Activated T-cell treated with anti-CD3 and anti-CD28 coated beads for 1 hour (primary cell): ENCODE results near the gene IDH2.

Experiments
- DNase-seq: peaks from one replicate; pipeline ENCODE4 v3.0.0-alpha.2; 2020; ENCODE audit warnings: low read depth

Gene IDH2

GRCh38 chr15:90043530-90044010 is 58.7 kb downstream of the IDH2 start:
- no peak for DNase-seq

DNA sequence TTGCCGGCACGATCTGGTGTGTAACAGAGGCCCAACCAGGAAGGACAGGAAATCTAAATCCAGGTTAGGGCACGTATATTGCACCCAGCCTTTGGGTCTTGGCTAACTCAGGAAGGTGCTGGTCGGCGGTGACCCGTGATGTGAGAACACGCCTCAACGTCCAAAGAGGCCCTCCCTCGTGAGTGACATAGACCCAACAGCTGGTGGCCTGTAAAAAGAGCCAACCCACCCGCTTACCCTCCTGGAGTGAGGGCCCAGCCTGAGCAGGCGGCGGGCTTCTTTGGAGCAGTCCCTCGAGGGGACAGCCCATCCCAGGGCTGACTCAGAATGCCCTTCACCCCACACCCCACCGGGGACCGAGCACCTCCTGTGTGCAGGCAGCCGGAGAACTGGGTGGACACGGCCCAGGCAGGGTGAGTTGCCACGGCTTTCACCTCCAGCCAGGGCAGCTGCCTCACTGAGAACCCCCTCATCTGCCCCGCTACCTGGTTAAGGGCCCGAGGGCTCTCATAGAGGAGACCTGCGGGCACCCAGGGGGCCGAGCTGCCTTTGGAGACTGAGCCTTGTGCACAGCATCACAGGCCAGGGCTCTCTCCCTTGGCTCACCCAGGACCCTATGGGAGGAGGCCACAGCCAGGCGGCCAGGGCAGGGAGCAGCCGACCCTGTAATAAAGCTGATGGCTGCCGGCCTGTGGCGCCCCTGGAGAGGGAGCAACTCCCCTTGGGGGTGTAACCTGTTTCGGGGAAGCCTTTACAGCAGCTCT is 59.3 kb downstream of the IDH2 start:
- no peak for DNase-seq

- DNase-seq, result no peak
Observed at GRCh38 chr15:90042356-90042755, 59.9 kb downstream of the IDH2 start.

GRCh38 chr15:90040618-90041017 is 61.6 kb downstream of the IDH2 start:
- no peak for DNase-seq

DNA sequence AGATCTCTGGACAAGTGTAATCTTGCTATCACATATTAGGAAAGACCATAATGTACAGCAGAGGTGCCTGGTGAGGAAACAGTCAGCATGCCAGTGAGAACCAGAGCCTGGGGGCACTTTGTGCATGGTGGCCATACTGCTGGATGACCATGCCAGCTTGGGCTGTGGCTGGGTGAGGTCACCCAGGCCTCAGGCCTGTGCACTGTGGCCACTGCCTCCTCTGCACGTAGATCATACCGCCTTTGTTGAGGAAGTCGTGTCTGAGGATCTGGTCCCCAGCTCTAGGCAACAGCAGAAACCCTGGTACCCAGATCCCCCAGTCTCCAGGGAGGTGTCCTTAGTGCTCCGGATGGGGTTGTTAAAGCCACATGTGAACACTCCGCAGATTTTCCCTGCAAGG is 62.3 kb downstream of the IDH2 start:
- DNase-seq, result no peak

DNA sequence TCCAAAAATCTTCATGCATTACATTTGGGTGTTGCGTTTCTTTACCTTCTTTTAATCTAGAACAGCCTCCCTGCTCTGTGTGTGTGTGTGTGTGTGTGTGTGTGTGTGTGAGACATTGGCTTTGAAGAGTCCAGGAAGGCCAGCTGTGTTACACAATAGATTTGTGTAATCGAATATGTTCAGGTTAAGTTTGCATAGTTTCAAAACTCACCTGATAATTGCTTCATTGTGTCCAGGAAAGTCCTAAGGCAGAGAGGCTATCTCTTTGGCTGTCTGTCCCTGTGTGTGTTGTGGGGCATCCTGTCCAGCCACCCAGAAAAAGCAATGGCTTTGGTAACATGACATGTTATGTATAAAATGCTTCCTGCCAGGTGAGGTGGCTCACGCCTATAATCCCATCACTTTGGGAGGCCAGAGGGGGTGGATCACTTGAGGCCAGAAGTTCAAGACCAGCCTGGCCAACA is 63.6 kb downstream of the IDH2 start:
- no peak for DNase-seq

- DNase-seq, result no peak
Observed at GRCh38 chr15:90037961-90038631, 64.2 kb downstream of the IDH2 start.

- no peak for DNase-seq
Observed at GRCh38 chr15:90037511-90037860, 64.8 kb downstream of the IDH2 start.

- no peak for DNase-seq
Observed at GRCh38 chr15:90036806-90037510, 65.3 kb downstream of the IDH2 start.

DNA sequence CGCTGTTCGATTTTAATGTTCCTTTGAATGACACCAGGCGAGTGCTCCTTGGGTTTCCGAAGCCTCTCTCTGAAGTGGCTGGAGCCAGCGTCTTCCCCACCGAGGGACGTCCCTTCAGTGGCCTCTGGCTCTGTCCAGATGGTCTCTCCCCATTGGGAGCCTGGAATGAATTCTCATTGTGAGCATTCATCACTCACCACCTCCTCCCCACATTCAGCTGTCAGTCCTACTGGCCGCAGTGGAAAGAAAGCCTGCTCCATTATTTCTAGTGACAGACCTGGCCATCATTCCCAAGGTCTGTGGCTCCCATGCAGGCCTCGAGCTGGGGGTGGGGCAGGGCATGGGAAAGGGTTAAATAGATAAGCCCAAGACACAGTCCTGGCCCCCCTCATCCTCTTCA is 65.9 kb downstream of the IDH2 start:
- DNase-seq, result no peak

- no peak for DNase-seq
Observed at GRCh38 chr15:90035840-90036230, 66.4 kb downstream of the IDH2 start.

GRCh38 chr15:90035095-90035839 is 67.0 kb downstream of the IDH2 start:
- no peak for DNase-seq

GRCh38 chr15:90033448-90033847 is 68.8 kb downstream of the IDH2 start:
- no peak for DNase-seq
